Esophagus squamous epithelium (tissue), 4 donors: ENCODE data around the gene PTPRS.

ENCODE experiments used
- CTCF ChIP-seq, 6 experiments: fragments of 450-650 bp in 4 of 6; fragments of 200-600 bp in 2 of 6; sonication (generic) in 2 of 6; IDR thresholded peaks; one replicate each; pipeline ENCODE4 v1.5.1; 2016 to 2019; ENCODE audit warnings: antibody characterized with exemption in 6 of 6, mild to moderate bottlenecking in 4 of 6, moderate library complexity in 4 of 6
- POLR2A ChIP-seq, 4 donors: fragments of 450-650 bp; IDR thresholded peaks; one replicate each; pipeline ENCODE4 v1.6.1; 2017; ENCODE audit warnings: antibody characterized with exemption in 4 of 4, mild to moderate bottlenecking in 4 of 4, moderate library complexity in 3 of 4

- no peak for TF ChIP-seq CTCF (IDR thresholded peaks at IDR 0.05)
- no peak for TF ChIP-seq POLR2A (IDR thresholded peaks at IDR 0.05)
Observed at GRCh38 chr19:5365905-5366304, 25.3 kb upstream of the PTPRS start.
